NB4 (cell line): ENCODE data around the gene CCL8.

Source experiments
- CTCF ChIP-seq: IDR thresholded peaks from one replicate; pipeline ENCODE4 v1.5.1; 2012; ENCODE audit warnings: low read depth, low read length
- POLR2A ChIP-seq: IDR thresholded peaks from 2 replicates; pipeline ENCODE4 v1.6.1; 2011; ENCODE audit warnings: mild to moderate bottlenecking; ENCODE audit not compliant: insufficient read length; ENCODE audit errors: extremely low read depth
- TF ChIP-seq, protein P1 (sequence below): IDR thresholded peaks from 2 replicates; pipeline ENCODE4 v1.6.1; 2011; ENCODE audit warnings: low read depth, low read length

DNA sequence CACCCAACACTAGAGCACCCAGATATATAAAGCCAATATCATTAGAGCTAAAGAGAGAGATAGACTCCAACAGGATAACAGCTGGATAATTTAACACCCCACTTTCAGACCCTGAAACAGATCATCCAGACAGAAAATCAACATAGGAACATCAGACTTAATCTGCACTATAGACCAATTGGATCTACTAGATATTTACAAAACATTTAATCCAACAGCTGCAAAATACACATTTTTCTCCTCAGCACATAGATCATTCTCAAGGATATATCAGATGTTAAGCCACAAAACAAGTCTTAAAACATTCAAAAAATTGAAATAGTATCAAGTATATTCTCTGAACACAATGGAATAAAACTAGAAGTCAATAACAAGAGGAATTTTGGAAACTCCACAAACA is 33.0 kb downstream of the CCL8 start:
- TF ChIP-seq CTCF (no peak), POLR2A (no peak)
- TF ChIP-seq, protein P1, sequence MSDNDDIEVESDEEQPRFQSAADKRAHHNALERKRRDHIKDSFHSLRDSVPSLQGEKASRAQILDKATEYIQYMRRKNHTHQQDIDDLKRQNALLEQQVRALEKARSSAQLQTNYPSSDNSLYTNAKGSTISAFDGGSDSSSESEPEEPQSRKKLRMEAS = no peak
